Neural cell (in vitro differentiated cells): ENCODE measurements around the gene SLC4A1. TPM values are rescaled to one million over a fixed set of nuclear protein-coding genes. Genes with fewer than 3 reads are reported as not detected.

Experiments used
- H2AFZ ChIP-seq: fragments of 200-600, 300-800 bp; sonication (generic), shearing (Covaris generic); 2 replicates; pipeline ENCODE4 v1.6.0; 2014; ENCODE audit warnings: low read depth, mild to moderate bottlenecking, antibody characterized with exemption, low read length, moderate library complexity
- H3F3A ChIP-seq: fragments of 200-600 bp; shearing (Covaris generic); 2 replicates; pipeline ENCODE4 v1.6.1; 2016; ENCODE audit warnings: mild to moderate bottlenecking, moderate library complexity, mixed read lengths, antibody characterized with exemption, low read length; ENCODE audit not compliant: insufficient read depth, poor library complexity, severe bottlenecking
- H3K27ac ChIP-seq: fragments of 200-600, 300-800 bp; sonication (generic), shearing (Covaris generic); 2 replicates; pipeline ENCODE4 v1.5.1; 2014; ENCODE audit warnings: mild to moderate bottlenecking, low read length, moderate library complexity
- H3K27me3 ChIP-seq: fragments of 300-800, 200-600 bp; sonication (generic), shearing (Covaris generic); 2 replicates; pipeline ENCODE4 v1.6.0; 2014; ENCODE audit warnings: mild to moderate bottlenecking, low read depth, low read length, moderate library complexity; ENCODE audit not compliant: insufficient read depth
- H3K36me3 ChIP-seq: fragments of 300-800, 200-600 bp; sonication (generic), shearing (Covaris generic); 2 replicates; pipeline ENCODE4 v1.5.1; 2014; ENCODE audit warnings: mild to moderate bottlenecking, antibody characterized with exemption, low read length, moderate library complexity; ENCODE audit not compliant: insufficient read depth
- H3K4me2 ChIP-seq: fragments of 300-800, 200-600 bp; sonication (generic), shearing (Covaris generic); 2 replicates; pipeline ENCODE4 v1.6.0; 2014; ENCODE audit warnings: mild to moderate bottlenecking, low read length
- H3K4me3 ChIP-seq: fragments of 300-800, 200-600 bp; sonication (generic), shearing (Covaris generic); 2 replicates; pipeline ENCODE4 v1.5.1; 2014; ENCODE audit warnings: mild to moderate bottlenecking, low read length, moderate library complexity
- H3K79me2 ChIP-seq: fragments of 200-600 bp; shearing (Covaris generic); replicated peaks from 2 replicates; pipeline ENCODE4 v1.6.0; 2014; ENCODE audit warnings: mild to moderate bottlenecking, low read length, moderate library complexity; ENCODE audit not compliant: insufficient read depth
- H3K9ac ChIP-seq: fragments of 300-800, 200-600 bp; sonication (generic), shearing (Covaris generic); 2 replicates; pipeline ENCODE4 v1.6.1; 2016; ENCODE audit warnings: mild to moderate bottlenecking, low read length, mixed read lengths
- H3K9me2 ChIP-seq: fragments of 200-600 bp; shearing (Covaris generic); 2 replicates; pipeline ENCODE4 v1.6.1; 2016; ENCODE audit warnings: mild to moderate bottlenecking, low read length, mixed read lengths; ENCODE audit not compliant: insufficient read depth
- H3K9me3 ChIP-seq: fragments of 200-600, 300-800 bp; sonication (generic), shearing (Covaris generic); 2 replicates; pipeline ENCODE4 v1.6.1; 2016; ENCODE audit warnings: mild to moderate bottlenecking, mixed run types, low read length, moderate library complexity, mixed read lengths
- H4K20me1 ChIP-seq: fragments of 200-600 bp; shearing (Covaris generic); 2 replicates; pipeline ENCODE4 v1.6.1; 2016; ENCODE audit warnings: mild to moderate bottlenecking, mixed run types; ENCODE audit not compliant: insufficient read depth
- CTCF ChIP-seq: fragments of 450-650 bp; IDR thresholded peaks from 2 replicates; pipeline ENCODE4 v1.5.1; 2014; ENCODE audit warnings: antibody characterized with exemption, mild to moderate bottlenecking, moderate library complexity; ENCODE audit not compliant: poor library complexity, severe bottlenecking
- EP300 ChIP-seq: fragments of 450-650 bp; conservative IDR thresholded peaks from 2 replicates; pipeline ENCODE4 v1.6.1; 2014; ENCODE audit warnings: antibody characterized with exemption, mild to moderate bottlenecking, moderate library complexity; ENCODE audit not compliant: poor library complexity, severe bottlenecking
- EZH2 ChIP-seq: fragments of 200-600, 300-800 bp; shearing (Covaris generic), sonication (generic); IDR thresholded peaks from 2 replicates; pipeline ENCODE4 v1.6.1; 2014; ENCODE audit warnings: antibody characterized with exemption, low read length, borderline replicate concordance, mild to moderate bottlenecking; ENCODE audit not compliant: insufficient read depth, poor library complexity, severe bottlenecking
- MXI1 ChIP-seq: fragments of 450-650 bp; conservative IDR thresholded peaks from 2 replicates; pipeline ENCODE4 v1.6.1; 2014; ENCODE audit warnings: antibody characterized with exemption, mild to moderate bottlenecking; ENCODE audit not compliant: poor library complexity, severe bottlenecking
- POLR2AphosphoS5 ChIP-seq: IDR thresholded peaks from 2 replicates; pipeline ENCODE4 v1.6.1; 2012
- RAD21 ChIP-seq: fragments of 450-650 bp; conservative IDR thresholded peaks from 2 replicates; pipeline ENCODE4 v1.6.1; 2014; ENCODE audit warnings: antibody characterized with exemption, mild to moderate bottlenecking, moderate library complexity
- SMC3 ChIP-seq: fragments of 450-650 bp; conservative IDR thresholded peaks from 2 replicates; pipeline ENCODE4 v1.6.1; 2014; ENCODE audit warnings: antibody characterized with exemption, mild to moderate bottlenecking, moderate library complexity; ENCODE audit not compliant: poor library complexity
- TAF1 ChIP-seq: IDR thresholded peaks from 2 replicates; pipeline ENCODE4 v1.6.1; 2012; ENCODE audit warnings: low read depth
- polyA plus RNA-seq: library from polyadenylated mRNA; depleted of rRNA; stranded (reverse); fragments of >200 nt; gene quantifications from 2 replicates; pipeline ENCODE4 v1.2.3, GENCODE V29; 2014
- TF ChIP-seq, protein P1 (sequence below): IDR thresholded peaks from 2 replicates; pipeline ENCODE4 v1.6.1; 2012; ENCODE audit warnings: borderline replicate concordance

The SLC4A1 gene
- polyA plus RNA-seq, 1 donor from 2014 or later: 0.05 TPM

DNA sequence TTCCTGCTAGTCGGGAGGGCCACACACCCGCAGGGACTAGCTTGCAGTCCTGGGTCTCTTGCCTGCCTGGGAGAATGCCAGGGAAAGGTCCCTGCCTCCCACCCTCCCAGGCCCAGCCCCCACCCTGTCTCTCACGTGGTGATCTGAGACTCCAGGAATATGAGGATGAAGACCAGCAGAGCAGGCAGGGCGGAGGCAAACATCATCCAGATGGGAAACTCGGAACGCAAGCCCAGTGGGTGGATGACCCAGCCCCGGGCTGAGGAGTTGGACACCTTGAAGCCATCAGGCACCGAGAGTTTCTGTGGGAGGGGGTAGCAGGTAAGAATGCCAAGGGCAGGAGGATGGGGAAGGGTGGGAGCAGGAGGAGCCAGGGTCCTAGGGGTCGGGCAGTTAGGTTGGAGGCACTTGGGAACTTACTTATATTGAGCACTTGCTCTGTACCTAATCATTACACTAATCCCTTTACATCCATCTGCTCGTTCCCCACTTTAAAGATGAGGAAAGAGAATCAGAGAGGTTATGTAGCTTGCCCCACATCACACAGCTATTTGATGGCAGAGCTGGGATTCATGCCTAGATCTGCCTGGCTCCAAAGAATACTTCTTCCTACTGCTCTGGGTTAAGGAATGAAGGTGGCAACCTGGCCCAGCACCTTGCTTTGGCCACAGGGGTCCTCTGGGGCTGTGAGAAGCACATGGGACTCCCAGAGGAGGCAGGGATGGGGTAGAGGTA lies 13.4 kb downstream of the SLC4A1 start:
- no peak overlapping the region for H3K4me3 ChIP-seq
- H3F3A ChIP-seq: no peaks in the 10 kb centered on the region
- H3K27ac ChIP-seq: no peak overlapping the region

DNA sequence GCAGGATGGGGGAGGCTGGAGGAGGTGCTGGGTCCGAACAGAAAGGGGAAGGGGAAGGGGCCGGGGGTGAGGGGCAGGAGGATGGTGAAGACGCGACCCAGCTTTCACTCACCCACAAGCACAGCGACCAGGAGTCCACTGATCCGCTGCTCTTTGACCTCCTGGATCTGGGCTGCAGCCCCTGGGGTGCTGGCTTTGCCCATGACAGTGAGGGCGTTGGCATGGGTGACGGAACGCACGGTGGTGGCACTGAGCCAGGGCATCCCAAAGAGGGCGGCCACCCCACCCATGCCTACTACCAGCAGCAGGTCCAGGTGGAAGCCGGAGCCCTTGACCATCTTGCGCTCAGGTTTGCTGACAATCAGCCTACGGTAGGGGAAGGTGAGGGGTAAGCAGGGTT lies 14.9 kb downstream of the SLC4A1 start:
- Histone ChIP-seq H3F3A (no peaks in the 10 kb centered on the region), H3K36me3 (no peaks in the 10 kb centered on the region), H3K27me3 (no peaks in the 10 kb centered on the region), H3K4me2 (no peak overlapping the region), H3K27ac (no peak overlapping the region), H3K9me3 (no peaks in the 10 kb centered on the region), H3K4me3 (no peak overlapping the region), H3K79me2 (no peaks in the 10 kb centered on the region), H4K20me1 (no peaks in the 10 kb centered on the region), H3K9me2 (no peaks in the 10 kb centered on the region), H2AFZ (no peak overlapping the region), H3K9ac (no peak overlapping the region)
- TF ChIP-seq MXI1: no peak
- TF ChIP-seq POLR2AphosphoS5: no peak
- TF ChIP-seq TAF1: no peak
- TF ChIP-seq RAD21: no peak
- TF ChIP-seq EP300: no peak
- TF ChIP-seq CTCF: no peak
- TF ChIP-seq, protein P1, sequence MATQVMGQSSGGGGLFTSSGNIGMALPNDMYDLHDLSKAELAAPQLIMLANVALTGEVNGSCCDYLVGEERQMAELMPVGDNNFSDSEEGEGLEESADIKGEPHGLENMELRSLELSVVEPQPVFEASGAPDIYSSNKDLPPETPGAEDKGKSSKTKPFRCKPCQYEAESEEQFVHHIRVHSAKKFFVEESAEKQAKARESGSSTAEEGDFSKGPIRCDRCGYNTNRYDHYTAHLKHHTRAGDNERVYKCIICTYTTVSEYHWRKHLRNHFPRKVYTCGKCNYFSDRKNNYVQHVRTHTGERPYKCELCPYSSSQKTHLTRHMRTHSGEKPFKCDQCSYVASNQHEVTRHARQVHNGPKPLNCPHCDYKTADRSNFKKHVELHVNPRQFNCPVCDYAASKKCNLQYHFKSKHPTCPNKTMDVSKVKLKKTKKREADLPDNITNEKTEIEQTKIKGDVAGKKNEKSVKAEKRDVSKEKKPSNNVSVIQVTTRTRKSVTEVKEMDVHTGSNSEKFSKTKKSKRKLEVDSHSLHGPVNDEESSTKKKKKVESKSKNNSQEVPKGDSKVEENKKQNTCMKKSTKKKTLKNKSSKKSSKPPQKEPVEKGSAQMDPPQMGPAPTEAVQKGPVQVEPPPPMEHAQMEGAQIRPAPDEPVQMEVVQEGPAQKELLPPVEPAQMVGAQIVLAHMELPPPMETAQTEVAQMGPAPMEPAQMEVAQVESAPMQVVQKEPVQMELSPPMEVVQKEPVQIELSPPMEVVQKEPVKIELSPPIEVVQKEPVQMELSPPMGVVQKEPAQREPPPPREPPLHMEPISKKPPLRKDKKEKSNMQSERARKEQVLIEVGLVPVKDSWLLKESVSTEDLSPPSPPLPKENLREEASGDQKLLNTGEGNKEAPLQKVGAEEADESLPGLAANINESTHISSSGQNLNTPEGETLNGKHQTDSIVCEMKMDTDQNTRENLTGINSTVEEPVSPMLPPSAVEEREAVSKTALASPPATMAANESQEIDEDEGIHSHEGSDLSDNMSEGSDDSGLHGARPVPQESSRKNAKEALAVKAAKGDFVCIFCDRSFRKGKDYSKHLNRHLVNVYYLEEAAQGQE: no peak
- no peak for TF ChIP-seq SMC3

More for the DNA sequence above, 13.4 kb downstream of the SLC4A1 start:
- Histone ChIP-seq H3K4me2 (no peak overlapping the region), H3K27me3 (no peaks in the 10 kb centered on the region), H3K9ac (no peak overlapping the region), H3K9me2 (no peaks in the 10 kb centered on the region), H3K79me2 (no peaks in the 10 kb centered on the region), H2AFZ (no peak overlapping the region), H4K20me1 (no peaks in the 10 kb centered on the region), H3K9me3 (no peaks in the 10 kb centered on the region), H3K36me3 (no peaks in the 10 kb centered on the region)
- no peak for TF ChIP-seq SMC3
- no peak for TF ChIP-seq CTCF
- no peak for TF ChIP-seq EP300
- no peak for TF ChIP-seq POLR2AphosphoS5
- TF ChIP-seq, protein P1: no peak
- no peak for TF ChIP-seq EZH2
- no peak for TF ChIP-seq RAD21
- TF ChIP-seq MXI1: no peak
- no peak for TF ChIP-seq TAF1
